Stimulated activated CD8-positive, alpha-beta memory T cell treated with anti-CD3 and anti-CD28 coated beads, Interleukin-7, amount 100 ng/mL, for 4 hours (primary cell): Measurements from ENCODE around the gene MGME1.
A peak's percentile ranks its signal among the peaks of the same experiment; 100 is the strongest.

Experiments
- DNase-seq, 2 donors: peaks; one replicate each; pipeline ENCODE4 v3.0.0-alpha.2; 2020; ENCODE audit warnings: low read depth in 2 of 2

Gene MGME1

GRCh38 chr20:17992847-17993513, 24.2 kb downstream of the MGME1 start:
- no peak for DNase-seq

GRCh38 chr20:17993546-17993945, 24.7 kb downstream of the MGME1 start:
- no peak for DNase-seq

GRCh38 chr20:17995967-17996819, 27.4 kb downstream of the MGME1 start:
- peak in 1 of 2 donors; percentile 3 for DNase-seq

- DNase-seq, result no peak
These were observed 29.6 kb downstream of the MGME1 start for GRCh38 chr20:17998446-17998845.

GRCh38 chr20:17999566-17999965, 30.7 kb downstream of the MGME1 start:
- DNase-seq, result no peak

GRCh38 chr20:18001131-18001921, 32.5 kb downstream of the MGME1 start:
- no peak for DNase-seq

GRCh38 chr20:18003897-18004296, 35.1 kb downstream of the MGME1 start:
- no peak for DNase-seq

- no peak for DNase-seq
These were observed 35.7 kb downstream of the MGME1 start for GRCh38 chr20:18004384-18005031.

- DNase-seq, result no peak
These were observed 36.6 kb downstream of the MGME1 start for GRCh38 chr20:18005170-18005989.

GRCh38 chr20:18005990-18006364, 37.2 kb downstream of the MGME1 start:
- no peak for DNase-seq

- no peak for DNase-seq
These were observed 37.9 kb downstream of the MGME1 start for GRCh38 chr20:18006684-18007083.

GRCh38 chr20:18007534-18008292, 38.9 kb downstream of the MGME1 start:
- no peak for DNase-seq

- DNase-seq, result no peak
These were observed 40.3 kb downstream of the MGME1 start for GRCh38 chr20:18009116-18009515.

GRCh38 chr20:18011482-18011881, 42.7 kb downstream of the MGME1 start:
- DNase-seq, result no peak

GRCh38 chr20:18011951-18012645, 43.3 kb downstream of the MGME1 start:
- no peak for DNase-seq

GRCh38 chr20:18012901-18013300, 44.1 kb downstream of the MGME1 start:
- no peak for DNase-seq

- no peak for DNase-seq
These were observed 45.6 kb downstream of the MGME1 start for GRCh38 chr20:18014411-18014810.

- no peak for DNase-seq
These were observed 48.0 kb downstream of the MGME1 start for GRCh38 chr20:18016772-18017171.

- DNase-seq, result no peak
These were observed 49.3 kb downstream of the MGME1 start for GRCh38 chr20:18018100-18018499.

GRCh38 chr20:18019068-18019467, 50.2 kb downstream of the MGME1 start:
- no peak for DNase-seq
